ENCODE results near the gene TOR1A. TPM values are rescaled to one million over a fixed set of nuclear protein-coding genes. Genes with fewer than 3 reads are reported as not detected.

TOR1A gene
- total RNA-seq, 1 donor from 2014 or later, result 33.1 TPM

- no peak for TF ChIP-seq CTCF (IDR thresholded peaks at IDR 0.05; ENCODE audit: unreplicated experiment)
- no peak for DNase-seq (ENCODE audit: low spot score, unreplicated experiment)
- H3K4me1 Mint-ChIP-seq (ENCODE audit: low read depth), result no peaks in the 10 kb centered on the region
- no peak overlapping the region for H3K27ac Mint-ChIP-seq
- H3K27me3 Mint-ChIP-seq, result no peaks in the 10 kb centered on the region
- no peaks in the 10 kb centered on the region for H3K9me3 Mint-ChIP-seq (ENCODE audit: low read depth)
- H3K36me3 Mint-ChIP-seq (ENCODE audit: insufficient read depth), result peaks cover 17% of the 10 kb centered on the region
- no peak overlapping the region for H3K4me3 Mint-ChIP-seq (ENCODE audit: low read depth)
Observed at GRCh38 chr9:129850821-129851550, 27.1 kb upstream of the TOR1A start.

GRCh38 chr9:129849901-129850300, 26.0 kb upstream of the TOR1A start:
- no peaks in the 10 kb centered on the region for H3K27me3 Mint-ChIP-seq
- DNase-seq (ENCODE audit: low spot score, unreplicated experiment), result no peak
- peaks cover 17% of the 10 kb centered on the region for H3K36me3 Mint-ChIP-seq (ENCODE audit: insufficient read depth)
- no peak for TF ChIP-seq CTCF (IDR thresholded peaks at IDR 0.05; ENCODE audit: unreplicated experiment)
- no peaks in the 10 kb centered on the region for H3K9me3 Mint-ChIP-seq (ENCODE audit: low read depth)
- H3K4me1 Mint-ChIP-seq (ENCODE audit: low read depth), result no peaks in the 10 kb centered on the region
- no peak overlapping the region for H3K4me3 Mint-ChIP-seq (ENCODE audit: low read depth)
- H3K27ac Mint-ChIP-seq, result no peak overlapping the region

DNA sequence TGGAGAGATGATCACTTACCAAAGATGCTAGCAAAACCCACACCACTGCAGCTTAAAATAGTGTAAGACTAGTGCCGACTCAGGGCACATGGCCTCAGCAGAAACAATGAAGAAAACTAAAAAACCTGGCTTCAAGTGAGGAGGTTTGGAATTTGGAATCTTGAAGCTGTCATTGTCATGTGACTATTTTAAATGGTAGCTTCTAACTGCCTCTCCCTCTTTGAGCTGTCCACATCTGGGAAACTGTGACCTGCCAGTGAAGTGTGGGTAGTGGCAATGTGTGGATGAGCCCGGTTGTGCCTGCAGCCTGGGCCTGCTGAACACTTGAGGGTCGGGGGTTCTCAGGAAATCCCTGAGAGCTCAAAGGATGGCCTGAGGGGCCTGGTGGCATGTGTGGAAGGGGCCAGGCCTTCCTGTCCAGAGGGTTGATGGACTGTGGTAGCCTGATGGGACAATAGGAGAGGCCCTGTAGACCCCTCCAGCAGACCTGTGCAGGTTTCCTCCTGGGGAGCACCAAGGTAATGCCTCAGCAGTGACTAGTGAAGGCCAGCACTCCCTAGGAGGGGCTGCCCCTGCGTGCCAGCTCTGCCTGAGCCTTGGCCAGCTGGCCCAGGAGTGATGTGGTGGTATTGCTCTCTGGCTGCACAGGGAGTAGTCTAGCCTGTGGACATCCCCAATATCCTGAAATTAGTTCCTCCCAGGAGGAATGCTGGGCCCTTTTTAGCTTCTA, 24.9 kb upstream of the TOR1A start:
- DNase-seq (ENCODE audit: low spot score, unreplicated experiment), result no peak
- no peaks in the 10 kb centered on the region for H3K4me1 Mint-ChIP-seq (ENCODE audit: low read depth)
- H3K36me3 Mint-ChIP-seq (ENCODE audit: insufficient read depth), result peaks cover 13% of the 10 kb centered on the region
- no peak overlapping the region for H3K27ac Mint-ChIP-seq
- H3K27me3 Mint-ChIP-seq, result no peaks in the 10 kb centered on the region
- TF ChIP-seq CTCF (IDR thresholded peaks at IDR 0.05; ENCODE audit: unreplicated experiment), result no peak
- H3K9me3 Mint-ChIP-seq (ENCODE audit: low read depth), result no peaks in the 10 kb centered on the region
- H3K4me3 Mint-ChIP-seq (ENCODE audit: low read depth), result no peak overlapping the region

- Mint-ChIP-seq H3K27me3 (no peaks in the 10 kb centered on the region), H3K36me3 (ENCODE audit: insufficient read depth) (peaks cover 6% of the 10 kb centered on the region), H3K9me3 (ENCODE audit: low read depth) (no peaks in the 10 kb centered on the region), H3K4me1 (ENCODE audit: low read depth) (no peaks in the 10 kb centered on the region), H3K4me3 (ENCODE audit: low read depth) (no peak overlapping the region), H3K27ac (no peak overlapping the region)
- no peak for DNase-seq (ENCODE audit: low spot score, unreplicated experiment)
- no peak for TF ChIP-seq CTCF (IDR thresholded peaks at IDR 0.05; ENCODE audit: unreplicated experiment)
Observed at GRCh38 chr9:129845373-129845772, 21.4 kb upstream of the TOR1A start.

DNA sequence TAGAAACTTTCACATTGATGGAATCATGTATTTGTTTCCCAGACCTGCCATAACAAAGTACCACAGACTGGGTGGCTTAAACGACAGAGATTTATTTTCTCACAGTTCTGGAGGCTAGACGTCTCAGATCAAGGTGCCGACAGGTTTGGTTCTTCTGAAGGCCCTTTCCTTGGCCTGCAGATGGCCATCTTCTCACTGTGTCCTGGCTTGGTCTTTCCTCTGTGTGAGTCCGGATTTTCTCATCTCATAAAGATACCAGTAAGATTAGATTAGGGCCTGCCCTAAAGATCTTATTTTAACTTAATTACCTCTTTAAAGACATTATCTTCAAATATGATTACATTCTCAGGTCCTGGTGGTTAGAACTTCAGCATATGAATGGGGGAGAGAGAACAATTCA, 17.1 kb upstream of the TOR1A start:
- H3K4me1 Mint-ChIP-seq (ENCODE audit: low read depth), result peaks cover 8% of the 10 kb centered on the region

More for the DNA sequence above, 17.1 kb upstream of the TOR1A start:
- no peaks in the 10 kb centered on the region for H3K27me3 Mint-ChIP-seq
- DNase-seq (ENCODE audit: low spot score, unreplicated experiment), result no peak
- peak overlapping the region; percentile 62 for H3K27ac Mint-ChIP-seq
- TF ChIP-seq CTCF (IDR thresholded peaks at IDR 0.05; ENCODE audit: unreplicated experiment), result no peak
- peaks cover 3% of the 10 kb centered on the region for H3K36me3 Mint-ChIP-seq (ENCODE audit: insufficient read depth)
- H3K9me3 Mint-ChIP-seq (ENCODE audit: low read depth), result no peaks in the 10 kb centered on the region
- no peak overlapping the region for H3K4me3 Mint-ChIP-seq (ENCODE audit: low read depth)

Data from progenitor cell of endocrine pancreas (in vitro differentiated cells).